HEK293 (cell line): ENCODE measurements around the gene LUZP4.

Experiments used
- CTCF ChIA-PET: fragments of 350-600 bp; formaldehyde crosslinking; extraction: SDS; loops from one replicate; lab custom pipeline; 2021; ENCODE audit warnings: antibody characterized with exemption; lab: Yijun Ruan, JAX
- POLR2A ChIA-PET: fragments of 300-600 bp; formaldehyde crosslinking; extraction: SDS; loops from one replicate; lab custom pipeline; 2020; ENCODE audit warnings: antibody characterized with exemption, inconsistent platforms; lab: Yijun Ruan, JAX
- H3K27ac ChIP-seq: fragments of 200-500 bp; sonication (Bioruptor generic); 2 replicates; pipeline ENCODE4 v1.5.1; 2014; ENCODE audit warnings: low read depth, low read length, control low read depth, inconsistent platforms; ENCODE audit errors: extremely low read depth
- H3K36me3 ChIP-seq, 2 experiments: fragments of 200-500 bp in 1 of 2; sonication (Bioruptor generic) in 1 of 2; 1 replicate in 1 of 2; 2 replicates in 1 of 2; pipeline ENCODE4 v1.5.1; 2014 to 2017; ENCODE audit warnings: inconsistent platforms in 2 of 2, low read length in 2 of 2; ENCODE audit not compliant: control insufficient read depth in 2 of 2, insufficient read depth in 1 of 2
- H3K4me1 ChIP-seq: fragments of 200-500 bp; sonication (Bioruptor generic); 2 replicates; pipeline ENCODE4 v1.5.1; 2014; ENCODE audit warnings: mild to moderate bottlenecking, low read length, inconsistent platforms; ENCODE audit not compliant: control insufficient read depth, insufficient read depth
- H3K4me3 ChIP-seq: 2 replicates; pipeline ENCODE4 v1.5.1; 2011; ENCODE audit warnings: low read depth, mild to moderate bottlenecking, control low read depth, low read length, moderate library complexity
- H3K9me3 ChIP-seq: fragments of 200-500 bp; sonication (Bioruptor generic); 2 replicates; pipeline ENCODE4 v1.5.1; 2014; ENCODE audit warnings: low read depth, low read length, inconsistent platforms; ENCODE audit not compliant: control insufficient read depth, insufficient read depth
- GLIS2 ChIP-seq: fragments of 450-650 bp; formaldehyde crosslinking; IDR thresholded peaks from 2 replicates; pipeline ENCODE4 v1.5.1; 2016; ENCODE audit warnings: missing biosample characterization, missing genetic modification characterization
- HOXA7 ChIP-seq: sonication (generic); formaldehyde crosslinking; IDR thresholded peaks from 2 replicates; pipeline ENCODE4 v1.8.1; 2022; ENCODE audit warnings: missing genetic modification reagents, borderline replicate concordance
- KLF8 ChIP-seq: fragments of 450-650 bp; formaldehyde crosslinking; IDR thresholded peaks from 2 replicates; pipeline ENCODE4 v1.5.1; 2016; ENCODE audit warnings: missing biosample characterization, missing genetic modification characterization
- MZF1 ChIP-seq: fragments of 450-650 bp; formaldehyde crosslinking; IDR thresholded peaks from 2 replicates; pipeline ENCODE4 v1.5.1; 2017; ENCODE audit warnings: missing biosample characterization, missing genetic modification characterization, borderline replicate concordance
- PATZ1 ChIP-seq: fragments of 450-650 bp; formaldehyde crosslinking; IDR thresholded peaks from 2 replicates; pipeline ENCODE4 v1.5.1; 2016; ENCODE audit warnings: missing biosample characterization, missing genetic modification characterization
- PRDM1 ChIP-seq: fragments of 450-650 bp; formaldehyde crosslinking; IDR thresholded peaks from 2 replicates; pipeline ENCODE4; 2016; ENCODE audit warnings: missing biosample characterization, missing genetic modification characterization
- REPIN1 ChIP-seq: fragments of 450-650 bp; formaldehyde crosslinking; IDR thresholded peaks from 2 replicates; pipeline ENCODE4 v1.5.1; 2017; ENCODE audit warnings: missing biosample characterization, missing genetic modification characterization, low read depth
- SETDB1 ChIP-seq: IDR thresholded peaks from one replicate; pipeline ENCODE4 v1.6.1; 2017; ENCODE audit warnings: mild to moderate bottlenecking, low read length, moderate library complexity, mixed read lengths; ENCODE audit not compliant: insufficient read length
- ZBTB17 ChIP-seq: fragments of 450-650 bp; formaldehyde crosslinking; IDR thresholded peaks from 2 replicates; pipeline ENCODE4 v1.5.1; 2016; ENCODE audit warnings: missing biosample characterization, missing genetic modification characterization
- ZBTB26 ChIP-seq: fragments of 450-650 bp; formaldehyde crosslinking; optimal IDR thresholded peaks from 2 replicates; pipeline ENCODE3; 2016; ENCODE audit warnings: missing biosample characterization, mild to moderate bottlenecking, missing genetic modification characterization
- ZBTB8A ChIP-seq: fragments of 450-650 bp; formaldehyde crosslinking; IDR thresholded peaks from 2 replicates; pipeline ENCODE4 v1.5.1; 2016; ENCODE audit warnings: missing biosample characterization, missing genetic modification characterization
- ZFP41 ChIP-seq: fragments of 450-650 bp; formaldehyde crosslinking; IDR thresholded peaks from 2 replicates; pipeline ENCODE4 v1.5.1; 2016; ENCODE audit warnings: missing biosample characterization, missing genetic modification characterization, borderline replicate concordance
- ZNF169 ChIP-seq: fragments of 450-650 bp; formaldehyde crosslinking; IDR thresholded peaks from 2 replicates; pipeline ENCODE4 v1.5.1; 2016; ENCODE audit warnings: missing biosample characterization, missing genetic modification characterization
- ZNF24 ChIP-seq: fragments of 450-650 bp; formaldehyde crosslinking; IDR thresholded peaks from 2 replicates; pipeline ENCODE4 v1.5.1; 2016; ENCODE audit warnings: missing biosample characterization, missing genetic modification characterization
- ZNF274 ChIP-seq, 2 experiments: fragments of 200-500 bp in 1 of 2; fragments of 450-650 bp in 1 of 2; sonication (Bioruptor generic) in 1 of 2; formaldehyde crosslinking in 1 of 2; IDR thresholded peaks; 2 replicates each; pipeline versions ENCODE4 v1.5.1 to v1.6.1; 2014 to 2016; ENCODE audit warnings: borderline replicate concordance in 1 of 2, inconsistent platforms in 1 of 2, low read length in 1 of 2, missing biosample characterization in 1 of 2, missing genetic modification characterization in 1 of 2
- ZNF341 ChIP-seq: fragments of 450-650 bp; formaldehyde crosslinking; IDR thresholded peaks from 2 replicates; pipeline ENCODE4; 2016; ENCODE audit warnings: low read depth, missing biosample characterization, missing genetic modification characterization
- ZNF354C ChIP-seq: fragments of 450-650 bp; formaldehyde crosslinking; IDR thresholded peaks from 2 replicates; pipeline ENCODE4 v1.5.1; 2016; ENCODE audit warnings: missing biosample characterization, missing genetic modification characterization, low read depth, borderline replicate concordance
- ZNF518A ChIP-seq: fragments of 450-650 bp; formaldehyde crosslinking; conservative IDR thresholded peaks from 2 replicates; pipeline ENCODE4 v1.5.1; 2016; ENCODE audit warnings: low read depth, missing biosample characterization, missing genetic modification characterization
- ZNF560 ChIP-seq: fragments of 450-650 bp; formaldehyde crosslinking; IDR thresholded peaks from 2 replicates; pipeline ENCODE4 v1.5.1; 2017; ENCODE audit warnings: missing biosample characterization, missing genetic modification characterization, borderline replicate concordance
- ZNF585B ChIP-seq: fragments of 450-650 bp; formaldehyde crosslinking; IDR thresholded peaks from 2 replicates; pipeline ENCODE4 v1.5.1; 2016; ENCODE audit warnings: missing biosample characterization, missing genetic modification characterization
- ZNF596 ChIP-seq: fragments of 450-650 bp; IDR thresholded peaks from 2 replicates; pipeline ENCODE4 v1.5.0; 2018; ENCODE audit warnings: missing biosample characterization, mild to moderate bottlenecking, missing genetic modification characterization, moderate library complexity
- ZNF664 ChIP-seq: fragments of 450-650 bp; formaldehyde crosslinking; IDR thresholded peaks from 2 replicates; pipeline ENCODE4 v1.5.1; 2016; ENCODE audit warnings: missing biosample characterization, missing genetic modification characterization
- ZNF747 ChIP-seq: fragments of 450-650 bp; formaldehyde crosslinking; IDR thresholded peaks from 2 replicates; pipeline ENCODE4 v1.5.1; 2016; ENCODE audit warnings: missing biosample characterization, missing genetic modification characterization
- ZSCAN4 ChIP-seq: fragments of 450-650 bp; formaldehyde crosslinking; IDR thresholded peaks from 2 replicates; pipeline ENCODE4 v1.5.1; 2017; ENCODE audit warnings: missing biosample characterization, missing genetic modification characterization

LUZP4 gene

GRCh38 chrX:115297189-115297588 is 7.7 kb downstream of the LUZP4 start (continued):
- TF ChIP-seq PATZ1 (tag by site-specific recombination), result no peak
- TF ChIP-seq ZBTB8A, result no peak

GRCh38 chrX:115311139-115311538 is 21.6 kb downstream of the LUZP4 start:
- CTCF ChIA-PET, result interaction anchor here (0.7 to 0.8 kb wide), 2 partner anchors 9 to 332 kb away, joined by 3 read pairs; no protein-coding TSS in a partner anchor
- TF ChIP-seq GLIS2 (tag by site-specific recombination) (no peak), REPIN1 (tag by site-specific recombination) (no peak), ZNF596 (no peak), ZNF518A (no peak), ZBTB26 (tag by site-specific recombination) (no peak)
- TF ChIP-seq, all 188 proteins: peak for 0
- POLR2A ChIA-PET, result no interaction called here
- no peaks in the 10 kb centered on the region for H3K36me3 ChIP-seq
- no peaks in the 10 kb centered on the region for H3K9me3 ChIP-seq
- H3K4me1 ChIP-seq, result no peaks in the 10 kb centered on the region
- H3K4me3 ChIP-seq, result no peak overlapping the region
- H3K27ac ChIP-seq, result no peak overlapping the region

- Histone ChIP-seq H3K9me3 (no peaks in the 10 kb centered on the region), H3K27ac (no peak overlapping the region), H3K4me1 (no peaks in the 10 kb centered on the region)
- CTCF ChIA-PET, result interaction anchor here (0.8 kb wide), 1 partner anchor 9 kb away, joined by 3 read pairs; no protein-coding TSS in a partner anchor
- TF ChIP-seq PRDM1 (tag by site-specific recombination) (no peak), ZFP41 (tag by site-specific recombination) (no peak), HOXA7 (no peak), ZNF354C (tag by site-specific recombination) (no peak), KLF8 (tag by site-specific recombination) (no peak), ZSCAN4 (tag by site-specific recombination) (no peak), ZNF560 (tag by site-specific recombination) (no peak), ZNF585B (no peak), ZNF274 (IDR thresholded peaks at IDR 0.05; ENCODE audit: low read length) (no peak), ZNF274 (tag by site-specific recombination; IDR thresholded peaks at IDR 0.05; ENCODE audit: borderline replicate concordance) (no peak), ZBTB17 (no peak), SETDB1 (no peak), ZNF664 (tag by site-specific recombination) (no peak), ZNF747 (tag by site-specific recombination) (no peak), ZNF24 (tag by site-specific recombination) (no peak), ZNF169 (tag by site-specific recombination) (no peak), MZF1 (tag by site-specific recombination) (no peak), ZNF341 (tag by site-specific recombination) (no peak)
- TF ChIP-seq, all 188 proteins: peak for 0
- Histone ChIP-seq H3K36me3 (no peaks in the 10 kb centered on the region), H3K4me3 (no peak overlapping the region)
- POLR2A ChIA-PET, result no interaction called here
These were observed 22.1 kb downstream of the LUZP4 start for GRCh38 chrX:115311601-115312001.
